Inflammatory macrophage treated with lipopolysaccharide for 1 hour (primary cell): ENCODE results near the gene IRGC.

Experiments used
- DNase-seq, 2 donors: peaks; one replicate each; pipeline ENCODE4 v3.0.0-alpha.2; 2020 to 2022

IRGC gene

DNA sequence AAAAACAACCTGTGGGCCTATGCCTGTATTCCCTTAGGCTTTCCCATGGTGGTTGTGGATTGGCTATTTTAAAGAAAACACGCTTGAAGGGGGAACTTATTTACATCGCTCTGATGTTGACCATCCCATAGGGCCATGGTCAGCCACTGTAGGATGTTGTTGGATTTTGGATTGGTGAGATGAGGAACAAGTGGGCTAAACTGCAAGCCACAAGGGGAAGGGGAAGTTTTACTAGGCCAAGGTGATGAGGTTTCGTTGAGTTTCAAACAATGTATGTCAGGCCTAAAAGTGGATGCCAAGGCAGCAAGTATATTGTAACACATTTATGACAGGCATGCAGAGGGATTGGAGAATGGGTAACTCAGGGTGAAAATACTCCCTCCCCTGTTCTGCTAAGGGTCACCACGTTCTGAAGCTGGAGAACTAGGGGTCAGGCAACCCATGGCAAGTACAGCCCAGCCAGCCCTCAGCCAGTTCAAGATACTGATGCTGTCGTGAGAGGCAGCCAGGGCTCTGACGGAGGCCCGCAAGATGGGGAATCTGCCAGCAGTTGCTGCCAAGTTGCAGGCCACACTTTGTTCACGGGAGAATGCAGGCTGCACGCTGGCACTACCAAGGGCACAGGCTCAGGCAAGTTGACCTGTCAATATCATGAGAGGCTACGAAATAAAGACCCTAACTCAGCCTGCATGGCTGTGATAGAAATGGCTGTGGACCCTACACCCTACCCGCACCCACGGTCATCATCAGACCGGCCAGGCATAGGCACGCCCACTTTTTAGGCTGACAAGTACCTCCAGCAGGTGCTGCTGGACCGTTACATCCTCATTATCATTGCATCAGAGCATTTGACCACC is 11.1 kb downstream of the IRGC start:
- peak; percentile 27 to 29 for DNase-seq

DNA sequence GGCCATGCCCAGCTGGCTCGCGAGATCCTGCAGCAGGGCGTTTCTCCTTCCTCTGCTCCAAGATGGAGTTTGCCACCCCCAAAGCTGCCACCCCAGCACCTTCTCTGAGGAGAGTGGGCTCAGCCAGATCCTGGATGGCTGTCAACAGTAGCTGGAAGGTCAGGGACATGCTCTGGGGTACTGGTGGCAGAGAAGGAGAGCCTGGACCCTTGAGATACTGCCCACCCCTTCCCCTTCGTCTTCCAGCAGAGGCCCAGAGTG is 11.6 kb downstream of the IRGC start:
- DNase-seq = no peak

DNA sequence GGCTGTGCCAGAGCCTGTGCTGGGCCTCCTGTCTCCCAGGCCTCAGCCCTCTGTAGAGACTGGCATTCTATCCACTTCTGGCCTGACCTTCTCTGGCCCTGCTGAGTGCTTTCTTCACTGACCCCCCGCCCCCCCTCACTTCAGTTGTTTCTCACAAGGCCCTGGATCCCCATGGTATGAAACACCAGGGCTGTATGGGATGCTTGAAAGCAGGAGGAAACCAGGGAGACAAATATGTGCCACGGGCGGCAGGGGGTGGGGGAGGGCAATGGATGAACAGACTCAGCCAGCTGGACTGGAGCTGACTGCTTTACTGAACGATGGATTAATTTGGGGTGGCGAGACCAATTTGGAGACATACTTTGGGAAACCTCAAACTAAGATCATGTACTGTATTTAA is 14.0 kb downstream of the IRGC start:
- no peak for DNase-seq

DNA sequence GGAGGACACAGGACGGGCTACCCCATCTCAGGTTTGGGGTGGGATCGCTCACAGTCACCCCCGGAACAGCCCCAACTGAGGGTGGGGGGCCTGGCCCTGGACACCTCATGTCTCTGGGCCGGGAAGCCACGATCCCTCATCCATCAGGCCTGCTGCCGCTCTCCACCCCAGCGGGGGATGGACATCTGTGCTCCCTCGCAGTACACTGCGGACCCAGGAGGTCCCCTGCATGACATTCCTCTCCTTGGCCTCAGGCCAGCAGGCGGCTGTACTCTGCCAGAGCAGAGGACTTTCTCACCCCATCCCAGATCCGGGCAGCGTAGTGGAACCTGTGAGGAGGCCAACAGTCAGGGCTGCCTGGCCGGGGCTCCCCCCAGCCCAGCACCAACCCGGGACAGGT is 15.5 kb downstream of the IRGC start:
- no peak for DNase-seq

DNA sequence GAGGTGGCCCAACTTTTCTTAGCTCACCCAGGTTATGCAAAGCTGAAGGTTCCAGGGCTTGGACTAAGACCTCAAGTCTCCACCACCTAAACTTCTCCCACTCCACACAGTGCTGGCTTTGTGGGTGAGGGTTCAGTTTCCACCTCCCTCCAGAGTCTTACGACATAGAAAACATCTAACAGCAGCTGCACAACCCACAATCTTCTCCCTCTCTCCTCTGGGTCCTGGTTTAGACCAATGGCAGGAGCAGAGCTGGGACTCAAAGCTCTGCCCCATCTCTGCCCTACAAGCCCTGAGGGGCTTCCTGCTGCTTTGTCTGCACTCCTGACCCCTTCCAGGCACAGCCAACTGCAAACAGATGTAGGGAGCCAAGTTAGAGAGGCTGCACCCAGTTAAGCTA is 16.0 kb downstream of the IRGC start:
- peak in 1 of 2 donors; percentile 31 for DNase-seq

DNA sequence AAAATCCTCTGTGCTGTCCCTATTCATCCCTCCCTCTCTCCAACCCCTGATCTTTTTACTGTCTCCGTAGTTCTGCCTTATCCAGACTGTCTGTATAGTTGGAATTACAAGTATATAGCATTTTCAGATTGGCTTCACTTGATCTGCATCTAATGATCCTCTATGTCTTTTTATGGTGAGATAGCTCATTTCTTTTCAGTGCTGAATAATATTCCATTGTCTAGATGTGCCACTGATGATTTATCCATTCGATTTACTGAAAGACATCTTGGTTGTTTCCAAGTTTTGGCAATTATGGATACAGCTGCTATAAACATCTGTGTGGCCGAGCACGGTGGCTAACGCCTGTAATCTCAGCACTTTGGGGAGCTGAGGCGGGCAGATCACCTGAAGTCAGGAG is 19.1 kb downstream of the IRGC start:
- no peak for DNase-seq

DNA sequence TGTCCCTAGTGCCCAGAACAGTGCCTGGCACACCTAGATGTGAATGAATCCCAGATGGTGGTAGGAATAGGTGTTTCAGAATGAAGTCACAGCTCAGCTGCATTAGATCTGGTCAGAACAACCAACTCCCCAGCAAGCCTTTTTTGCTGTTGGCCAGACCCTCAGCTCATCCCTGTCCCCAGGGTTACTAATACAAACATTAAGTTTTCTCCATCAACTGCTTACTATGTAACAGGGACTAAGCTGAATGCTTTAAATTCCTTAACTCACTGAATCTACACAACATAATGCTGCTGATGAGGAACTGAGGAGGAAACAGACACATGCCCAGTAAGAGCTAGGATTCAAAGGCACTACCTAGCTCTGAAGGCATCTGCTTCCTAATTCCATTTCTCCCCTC is 20.1 kb downstream of the IRGC start:
- no peak for DNase-seq

DNA sequence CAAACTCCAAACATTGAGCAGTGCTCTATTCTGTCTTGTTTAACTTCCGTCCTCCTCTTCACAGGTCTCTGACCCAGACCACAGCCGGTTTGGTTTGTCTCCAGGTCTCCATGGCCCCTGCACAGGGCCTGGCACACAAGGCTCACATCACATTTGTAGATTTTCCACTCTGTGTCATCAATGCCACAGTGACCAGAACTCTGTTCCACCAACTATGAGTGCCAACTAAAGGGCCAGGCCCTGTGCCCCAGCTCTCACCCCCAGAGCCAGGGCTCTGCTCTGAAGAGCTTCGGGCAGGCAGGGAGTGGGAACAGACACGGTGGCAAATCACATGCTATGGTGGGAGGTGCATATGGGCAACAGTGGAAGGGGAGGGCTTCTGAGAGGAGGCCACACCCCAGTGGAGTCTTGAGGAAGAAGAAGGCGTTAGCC is 22.9 kb downstream of the IRGC start:
- DNase-seq = peak; percentile 51 to 81

DNA sequence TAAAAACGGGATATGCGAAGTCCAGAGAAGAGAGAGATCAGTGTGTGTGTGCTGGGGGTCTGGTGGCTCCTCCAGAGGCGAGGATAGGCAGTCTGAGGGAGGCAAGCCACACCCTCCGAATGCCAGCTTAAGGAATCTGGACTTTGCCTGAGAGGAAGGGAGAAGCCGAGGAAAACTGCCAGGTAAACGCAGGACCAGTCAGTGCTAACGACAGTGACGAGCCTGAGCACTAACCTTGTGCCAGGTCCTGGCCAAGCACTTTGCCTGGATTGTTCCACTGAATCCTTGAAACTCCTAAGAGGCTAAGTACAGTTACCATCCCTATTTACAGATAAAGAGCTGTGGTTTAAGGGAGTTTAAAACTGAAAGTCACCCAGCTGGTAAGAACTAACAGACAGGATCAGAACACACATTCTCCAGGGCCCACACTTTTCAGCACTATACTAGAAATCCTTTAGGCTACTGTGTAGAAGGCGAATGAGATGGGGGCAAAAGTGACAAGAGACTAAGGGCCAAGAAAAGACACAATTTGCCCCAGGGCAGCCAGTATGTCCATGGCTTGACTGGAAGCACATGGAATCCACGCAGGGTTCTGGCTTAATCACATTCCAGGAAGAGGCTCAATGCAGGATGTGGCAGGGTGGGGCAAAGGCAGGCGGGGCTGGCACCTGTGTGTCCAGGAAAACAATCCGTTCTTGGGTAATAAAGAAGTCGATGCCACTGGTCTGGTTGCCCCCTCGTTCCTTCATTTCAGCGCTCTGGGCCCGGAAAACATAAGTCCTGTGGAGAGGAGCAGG is 23.8 kb downstream of the IRGC start:
- DNase-seq = no peak

DNA sequence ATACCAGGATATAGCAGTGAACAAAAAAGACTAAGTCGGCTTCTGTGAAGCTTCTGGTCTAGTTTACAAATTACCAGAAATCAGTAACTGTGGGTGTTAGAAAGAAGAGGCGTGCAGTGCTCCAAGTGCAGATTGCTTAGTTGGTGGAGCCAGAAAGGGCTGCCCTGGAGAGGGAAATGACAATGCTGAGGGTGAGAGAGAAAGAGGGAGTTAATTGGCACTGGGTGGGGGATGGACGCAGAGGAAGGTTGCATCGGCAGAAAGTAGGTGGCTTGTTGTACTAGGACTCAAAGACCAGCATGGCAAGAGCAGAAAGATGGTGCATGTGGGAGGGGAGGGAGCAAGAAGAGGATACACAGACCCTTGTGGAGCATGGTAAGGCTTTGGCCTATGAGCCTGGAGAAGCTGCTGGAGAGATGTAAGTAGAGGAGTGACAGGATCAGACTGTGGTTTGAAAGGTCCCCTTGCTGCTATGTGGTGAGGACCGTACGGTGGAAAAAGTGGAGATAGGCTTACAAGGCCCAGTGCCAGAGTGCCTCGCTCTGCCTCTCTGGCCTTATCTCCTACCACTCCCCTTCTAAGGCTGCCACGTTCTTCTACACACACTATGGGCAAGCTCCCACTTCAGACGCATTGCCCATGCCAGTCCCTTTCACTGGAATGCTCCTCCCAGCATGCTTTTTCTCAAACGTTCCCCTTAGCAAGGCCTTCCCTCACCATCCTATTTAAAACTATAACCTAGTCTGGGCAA is 25.4 kb downstream of the IRGC start:
- no peak for DNase-seq

DNA sequence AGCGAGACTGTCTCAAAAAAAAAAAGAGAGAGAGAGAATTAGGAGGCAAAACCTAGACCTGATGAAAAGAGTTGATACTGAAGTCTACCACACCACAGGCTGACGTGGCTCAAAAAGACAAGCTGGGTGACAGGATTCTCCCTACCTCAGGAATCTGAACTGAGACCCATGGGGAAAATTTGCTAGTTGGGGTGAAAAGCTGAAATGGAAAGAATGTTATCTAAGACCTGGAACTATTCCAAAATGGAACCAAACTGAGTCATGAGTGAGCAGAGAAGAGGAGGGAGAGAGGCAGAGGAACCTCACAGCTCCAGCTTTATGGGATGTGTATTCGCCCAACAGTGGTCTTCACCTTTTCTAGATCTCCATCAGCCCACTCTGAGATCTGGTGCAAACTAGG is 27.2 kb downstream of the IRGC start:
- no peak for DNase-seq

DNA sequence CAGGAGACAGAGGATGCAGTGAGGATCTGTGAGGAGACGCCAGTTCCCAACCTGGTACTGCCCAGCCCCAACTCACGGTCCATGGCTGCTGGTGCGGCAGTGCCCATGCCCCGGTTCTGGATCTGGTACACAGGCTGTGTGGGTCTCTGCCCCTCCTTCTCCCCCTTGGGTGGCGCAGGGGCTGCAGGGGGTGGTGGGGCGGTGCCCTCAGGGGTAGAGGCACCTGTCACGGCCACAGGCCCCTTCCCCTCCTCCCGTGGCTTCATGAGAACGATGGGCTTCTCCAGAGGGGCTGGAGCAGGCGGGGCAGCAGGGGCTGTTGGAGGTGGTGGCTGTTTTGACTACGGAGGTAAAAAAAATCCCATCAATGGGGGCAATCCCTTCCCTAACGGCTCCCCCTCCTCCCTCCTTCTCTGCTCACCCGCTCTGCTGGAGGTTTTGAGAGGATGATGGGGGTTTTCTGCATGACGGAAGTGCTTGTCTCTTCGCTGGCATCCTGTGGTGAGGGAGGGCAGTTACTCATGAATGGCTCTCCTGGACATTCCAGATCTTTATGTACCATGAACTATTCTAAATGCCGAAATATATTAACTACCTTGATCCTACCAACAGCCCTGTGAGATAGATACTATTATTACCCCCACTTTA is 31.8 kb downstream of the IRGC start:
- DNase-seq = no peak

DNA sequence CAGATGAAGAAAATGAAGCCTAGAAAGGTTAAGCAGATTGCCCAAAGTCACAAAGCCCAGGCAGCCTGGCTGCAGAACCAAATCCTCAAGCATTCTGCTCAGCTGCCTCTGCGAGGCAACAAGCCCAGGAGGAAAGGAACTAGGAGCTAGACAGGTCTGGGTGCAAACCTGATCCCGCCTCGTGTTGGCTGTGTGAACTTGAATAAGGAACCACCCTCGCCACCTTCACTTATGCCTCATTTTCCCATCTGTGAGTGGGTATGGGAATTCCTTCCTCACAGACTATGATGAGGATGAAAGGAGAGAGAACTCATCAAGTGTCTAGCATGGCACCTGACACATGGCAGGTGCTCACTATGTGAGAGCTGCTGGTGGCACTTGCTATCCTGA is 32.3 kb downstream of the IRGC start:
- no peak for DNase-seq

DNA sequence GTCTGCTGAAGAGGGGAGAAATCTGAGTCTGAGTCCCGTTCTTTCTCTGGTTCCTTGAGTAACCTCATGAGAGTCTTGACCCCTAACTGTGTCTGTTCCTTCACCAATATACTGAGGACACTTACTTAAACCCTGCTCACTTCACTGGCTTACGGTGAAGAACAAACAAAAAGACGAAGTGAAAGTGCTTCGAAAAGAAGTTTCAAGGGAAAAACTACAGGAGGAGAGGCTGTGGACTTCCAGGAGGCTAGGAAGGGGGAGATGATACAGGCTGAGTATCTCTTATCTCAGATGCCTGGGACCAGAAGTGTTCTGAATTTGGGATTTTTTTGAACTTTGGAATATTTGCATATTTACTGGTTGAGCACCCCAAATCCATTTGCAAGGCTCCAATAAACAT is 32.8 kb downstream of the IRGC start:
- DNase-seq = no peak

DNA sequence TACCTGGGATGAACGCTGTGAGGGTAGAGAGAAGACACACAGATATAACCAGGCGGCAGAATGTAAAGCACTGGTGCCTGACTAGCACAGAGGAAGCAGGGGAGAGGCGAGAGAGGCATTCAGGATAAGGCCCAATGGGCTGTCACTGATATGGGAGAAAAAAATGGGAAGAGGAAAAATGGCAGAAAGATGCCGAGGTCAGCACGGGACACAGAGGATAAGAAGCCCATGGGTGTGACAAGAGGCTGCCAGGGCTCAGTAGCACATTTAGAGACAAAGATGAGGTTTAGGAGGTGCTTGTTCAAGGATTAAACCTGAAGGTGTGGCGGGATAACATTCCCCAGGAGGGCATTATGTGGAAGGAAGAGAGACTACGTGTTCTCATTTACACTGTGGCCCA is 33.3 kb downstream of the IRGC start:
- no peak for DNase-seq

DNA sequence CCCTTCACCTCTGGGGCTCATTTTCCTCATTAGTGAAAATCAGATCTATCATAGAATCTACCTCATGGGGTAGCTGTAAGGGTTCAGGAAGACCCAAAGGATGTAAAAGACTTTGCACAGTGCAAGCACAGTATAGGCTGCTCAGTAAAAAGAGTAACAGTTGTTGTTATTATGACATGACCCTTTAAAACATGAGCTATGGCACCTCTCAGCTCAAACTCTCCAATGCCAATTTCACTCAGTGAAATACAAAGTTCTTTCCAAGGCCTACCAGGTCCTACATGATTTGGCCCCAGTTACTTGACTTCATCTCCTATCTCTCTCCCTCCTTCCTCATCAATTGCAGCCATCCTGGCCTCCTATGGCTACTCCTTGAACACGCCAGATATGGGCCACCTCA is 34.0 kb downstream of the IRGC start:
- no peak for DNase-seq

DNA sequence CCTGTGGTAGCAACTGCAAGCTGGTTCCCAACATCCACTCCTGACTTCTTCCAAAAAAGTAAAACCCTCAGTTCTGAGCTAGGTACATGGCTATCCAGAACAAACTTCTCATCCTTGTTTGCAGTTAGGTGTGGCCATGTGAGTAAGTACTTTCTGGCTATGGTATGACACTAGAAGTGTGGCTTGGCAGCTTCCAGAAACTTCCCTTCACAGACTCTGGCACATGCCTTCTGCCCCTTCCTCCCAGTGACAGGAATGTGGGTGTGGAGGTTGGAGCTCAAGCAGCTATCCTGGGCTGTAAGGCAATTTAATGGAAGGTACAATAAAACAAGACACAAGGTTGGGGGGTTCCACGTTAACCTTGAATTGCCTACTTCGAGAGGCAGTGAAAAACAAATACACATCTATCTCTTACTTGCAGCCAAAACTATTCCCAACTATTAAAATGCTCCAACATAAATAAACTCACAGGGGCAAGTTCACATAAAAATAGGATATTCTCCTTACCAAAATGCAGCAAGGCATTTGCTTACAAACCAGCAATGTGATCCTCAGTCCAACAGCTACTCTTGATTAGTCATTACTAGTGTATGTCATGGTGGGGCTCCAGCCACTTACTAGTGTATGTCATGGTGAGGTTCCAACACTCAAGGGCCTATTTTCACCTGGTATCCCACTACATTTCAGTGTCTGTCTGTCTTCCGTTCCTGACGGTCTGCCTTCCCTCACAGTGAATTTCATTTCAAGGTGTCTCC is 35.8 kb downstream of the IRGC start:
- no peak for DNase-seq

DNA sequence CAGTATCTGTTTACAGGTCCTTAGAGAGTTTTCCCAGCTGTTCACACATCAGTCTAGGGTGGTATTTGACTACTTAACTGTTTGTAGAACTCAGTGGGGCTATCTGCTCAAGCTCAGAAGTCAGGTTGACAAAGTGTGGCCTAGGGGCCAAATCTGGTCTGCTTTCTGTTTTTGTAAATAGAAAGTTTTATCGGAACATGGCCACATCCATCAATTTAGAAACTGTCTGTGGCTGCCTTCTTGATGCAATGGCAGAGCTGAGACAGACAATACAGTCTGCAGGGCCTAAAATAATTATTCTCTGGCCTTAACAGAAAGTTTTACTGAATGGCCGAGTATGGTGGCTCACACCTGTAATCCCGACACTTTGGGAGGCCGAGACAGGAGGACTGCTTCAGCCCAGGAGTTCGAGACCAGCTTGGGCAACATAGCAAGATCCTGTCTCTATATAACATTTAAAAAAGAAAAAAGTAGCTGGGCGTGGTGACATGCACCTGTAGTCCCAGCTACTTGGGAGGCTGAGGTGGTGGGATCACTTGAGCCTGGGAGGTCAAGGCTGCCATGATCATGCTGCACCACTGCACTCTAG is 36.5 kb downstream of the IRGC start:
- DNase-seq = no peak

DNA sequence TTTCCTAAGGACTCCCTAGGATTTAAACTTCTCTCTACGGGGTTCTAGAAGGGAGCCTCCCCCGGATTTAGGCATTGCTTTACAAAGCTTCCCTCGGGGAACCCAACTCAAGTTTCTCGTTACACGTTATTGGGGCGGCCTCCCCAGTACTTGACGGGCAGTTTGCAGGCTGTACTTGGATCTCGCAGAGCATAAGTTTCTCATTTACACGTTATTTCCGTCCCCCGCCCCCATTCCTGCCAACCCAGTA is 38.3 kb downstream of the IRGC start:
- DNase-seq = no peak

DNA sequence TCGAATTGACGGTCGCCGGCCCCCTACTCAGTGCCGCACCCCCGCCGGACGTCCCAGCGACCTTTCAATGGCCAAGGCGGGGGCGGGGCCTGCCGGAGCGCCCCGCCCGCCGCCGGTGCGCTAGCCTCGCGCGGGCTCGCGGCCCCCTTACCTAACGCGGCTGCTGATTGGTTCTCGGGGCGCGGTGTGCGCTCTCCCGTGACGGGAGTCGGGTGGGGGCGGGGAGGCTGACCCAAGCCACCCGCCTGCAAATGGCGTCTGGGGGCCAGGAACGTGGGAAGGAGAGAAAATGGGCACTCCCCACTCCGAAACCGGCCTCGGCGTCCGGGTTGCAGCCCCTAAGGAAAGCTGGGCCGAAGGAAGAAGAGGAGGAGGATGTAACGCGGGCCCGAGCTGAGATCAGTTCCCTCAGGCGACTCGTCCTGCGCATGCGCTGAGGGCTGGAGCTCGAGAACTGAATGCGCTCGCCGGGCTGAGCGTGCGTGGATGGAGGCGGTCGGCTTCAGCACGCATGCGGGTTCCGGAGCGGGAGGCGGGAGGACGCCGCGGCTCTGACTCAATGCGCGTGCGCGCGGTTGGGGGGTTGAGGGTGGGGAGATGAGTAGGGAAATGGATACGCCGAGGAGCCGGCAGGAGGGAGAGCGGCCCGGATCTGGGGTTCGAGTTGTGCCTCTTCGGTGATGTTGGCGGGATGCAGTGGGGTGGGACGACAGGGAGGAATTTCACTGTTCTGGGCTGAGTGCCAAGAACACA is 38.8 kb downstream of the IRGC start, which contains the start of gene SMG9:
Gene SMG9, minus strand, starts transcription at position 460 of the 753 bp plus-strand sequence. CDS start 4,221 bp downstream, outside the sequence.
- peak; percentile 96 to 98 for DNase-seq

DNA sequence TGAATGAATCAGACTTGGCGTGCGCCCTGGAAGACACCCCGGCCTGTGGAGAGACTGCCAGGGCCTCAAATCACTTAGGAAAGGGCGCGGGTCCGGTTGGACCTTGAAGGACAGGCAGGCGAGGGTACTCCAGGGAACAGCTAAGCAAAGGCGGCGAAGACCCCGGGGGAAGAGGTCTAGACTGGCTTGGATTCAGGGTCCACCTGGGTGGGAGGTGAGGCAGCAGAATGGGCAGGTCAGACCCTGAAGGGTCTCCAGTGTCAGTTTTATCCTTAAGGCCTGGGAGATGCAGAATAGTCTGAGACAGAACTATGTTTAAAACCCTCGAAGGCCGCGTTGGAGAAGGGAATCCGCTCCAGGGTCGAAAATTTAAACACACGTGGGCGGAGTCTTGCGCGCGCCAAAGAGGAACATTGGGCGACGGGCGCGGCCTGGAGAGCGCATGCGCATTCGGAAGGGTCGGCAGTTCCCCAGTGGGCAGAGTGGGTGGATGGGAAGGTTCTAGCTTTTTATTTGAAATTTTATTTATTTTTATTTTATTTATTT is 39.5 kb downstream of the IRGC start:
- peak; percentile 86 to 94 for DNase-seq
